ENCODE results near the gene RALGDS.

DNA sequence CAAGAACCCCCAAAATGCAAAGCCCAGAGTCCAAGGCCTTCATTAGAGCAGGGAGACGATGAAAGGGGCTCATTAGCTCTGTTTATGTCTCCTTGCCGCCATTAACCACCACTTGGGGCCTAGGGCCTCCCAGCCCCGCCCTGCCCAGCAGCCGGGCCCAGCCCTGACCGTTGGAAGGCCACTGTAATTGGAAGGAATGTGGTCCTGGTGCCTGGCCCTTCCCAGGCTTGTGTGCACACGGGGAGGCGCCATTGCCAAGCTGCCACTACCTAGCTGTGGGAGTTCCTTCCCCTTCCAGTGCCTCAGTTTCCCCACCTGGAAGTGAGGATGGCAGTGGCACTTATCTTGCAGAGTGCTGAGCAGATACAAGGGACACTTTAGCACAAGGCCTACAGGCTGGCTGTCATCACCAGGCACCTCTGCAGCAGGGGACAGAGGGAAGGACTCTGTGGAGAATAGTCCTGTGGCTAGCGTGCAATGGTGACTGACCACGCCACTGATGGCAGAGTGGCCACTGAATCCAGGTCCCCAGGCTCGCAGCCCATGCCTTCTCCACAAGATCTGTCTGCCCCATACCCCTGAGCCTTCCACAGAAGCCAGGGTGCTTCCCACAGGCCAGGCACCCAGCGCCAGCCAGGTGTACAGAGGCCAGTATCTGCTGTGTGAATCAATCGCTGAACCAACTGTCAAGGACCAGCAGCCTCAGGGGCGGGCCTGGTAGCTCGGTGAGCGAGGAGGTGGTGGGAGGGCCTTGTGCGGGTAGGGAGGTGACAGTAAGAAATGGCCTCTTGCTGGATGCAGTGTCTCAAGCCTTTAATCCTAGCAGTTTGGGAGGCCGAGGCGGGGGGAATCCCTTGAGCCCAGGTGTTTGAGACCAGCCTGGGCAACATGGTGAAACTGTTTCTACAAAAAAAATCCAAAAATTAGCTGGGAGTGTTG is 21.9 kb upstream of the RALGDS start:
- TF ChIP-seq, protein P1, sequence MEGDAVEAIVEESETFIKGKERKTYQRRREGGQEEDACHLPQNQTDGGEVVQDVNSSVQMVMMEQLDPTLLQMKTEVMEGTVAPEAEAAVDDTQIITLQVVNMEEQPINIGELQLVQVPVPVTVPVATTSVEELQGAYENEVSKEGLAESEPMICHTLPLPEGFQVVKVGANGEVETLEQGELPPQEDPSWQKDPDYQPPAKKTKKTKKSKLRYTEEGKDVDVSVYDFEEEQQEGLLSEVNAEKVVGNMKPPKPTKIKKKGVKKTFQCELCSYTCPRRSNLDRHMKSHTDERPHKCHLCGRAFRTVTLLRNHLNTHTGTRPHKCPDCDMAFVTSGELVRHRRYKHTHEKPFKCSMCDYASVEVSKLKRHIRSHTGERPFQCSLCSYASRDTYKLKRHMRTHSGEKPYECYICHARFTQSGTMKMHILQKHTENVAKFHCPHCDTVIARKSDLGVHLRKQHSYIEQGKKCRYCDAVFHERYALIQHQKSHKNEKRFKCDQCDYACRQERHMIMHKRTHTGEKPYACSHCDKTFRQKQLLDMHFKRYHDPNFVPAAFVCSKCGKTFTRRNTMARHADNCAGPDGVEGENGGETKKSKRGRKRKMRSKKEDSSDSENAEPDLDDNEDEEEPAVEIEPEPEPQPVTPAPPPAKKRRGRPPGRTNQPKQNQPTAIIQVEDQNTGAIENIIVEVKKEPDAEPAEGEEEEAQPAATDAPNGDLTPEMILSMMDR (IDR thresholded peaks at IDR 0.05; ENCODE audit: extremely low read depth in 1 of 2, insufficient read depth in 1 of 2, low read depth in 1 of 2, low read length in 2 of 2): no peak
- TF ChIP-seq EZH2 (IDR thresholded peaks at IDR 0.05; ENCODE audit: borderline replicate concordance, low read depth, low read length, severe bottlenecking) (no peak), FOS (IDR thresholded peaks at IDR 0.05; ENCODE audit: borderline replicate concordance, insufficient read depth, low read length) (no peak)

Measured in endothelial cell of umbilical vein (primary cell).